OCI-LY3 (cell line): Measurements from ENCODE around the gene ACSS2.

Experiments
- EZH2phosphoT487 ChIP-seq: fragments of 200-600 bp; shearing (Covaris generic); IDR thresholded peaks from 2 replicates; pipeline ENCODE4 v1.6.1; 2018; ENCODE audit warnings: antibody characterized with exemption, mixed run types, low read depth
- TF ChIP-seq, protein P1 (sequence below): fragments of 200-600, 300-600 bp; sonication (generic); IDR thresholded peaks from 2 replicates; pipeline ENCODE4 v1.5.1; 2014; ENCODE audit warnings: antibody characterized with exemption, low read length, low read depth

- TF ChIP-seq, protein P1, sequence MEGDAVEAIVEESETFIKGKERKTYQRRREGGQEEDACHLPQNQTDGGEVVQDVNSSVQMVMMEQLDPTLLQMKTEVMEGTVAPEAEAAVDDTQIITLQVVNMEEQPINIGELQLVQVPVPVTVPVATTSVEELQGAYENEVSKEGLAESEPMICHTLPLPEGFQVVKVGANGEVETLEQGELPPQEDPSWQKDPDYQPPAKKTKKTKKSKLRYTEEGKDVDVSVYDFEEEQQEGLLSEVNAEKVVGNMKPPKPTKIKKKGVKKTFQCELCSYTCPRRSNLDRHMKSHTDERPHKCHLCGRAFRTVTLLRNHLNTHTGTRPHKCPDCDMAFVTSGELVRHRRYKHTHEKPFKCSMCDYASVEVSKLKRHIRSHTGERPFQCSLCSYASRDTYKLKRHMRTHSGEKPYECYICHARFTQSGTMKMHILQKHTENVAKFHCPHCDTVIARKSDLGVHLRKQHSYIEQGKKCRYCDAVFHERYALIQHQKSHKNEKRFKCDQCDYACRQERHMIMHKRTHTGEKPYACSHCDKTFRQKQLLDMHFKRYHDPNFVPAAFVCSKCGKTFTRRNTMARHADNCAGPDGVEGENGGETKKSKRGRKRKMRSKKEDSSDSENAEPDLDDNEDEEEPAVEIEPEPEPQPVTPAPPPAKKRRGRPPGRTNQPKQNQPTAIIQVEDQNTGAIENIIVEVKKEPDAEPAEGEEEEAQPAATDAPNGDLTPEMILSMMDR = no peak
- no peak for TF ChIP-seq EZH2phosphoT487
Measured at GRCh38 chr20:34829191-34829590, 47.2 kb upstream of the ACSS2 start.
